K562 (cell line): ENCODE measurements around the gene APOBEC3C. TPM values are rescaled to one million over a fixed set of nuclear protein-coding genes. Genes with fewer than 3 reads are reported as not detected.

ENCODE experiments used
- AFF1 ChIP-seq, 2 experiments: fragments of 450-650 bp; IDR thresholded peaks; 2 replicates each; pipeline ENCODE4 v1.6.1; 2018; ENCODE audit warnings: mild to moderate bottlenecking in 2 of 2, low read depth in 1 of 2; ENCODE audit not compliant: partially characterized antibody in 2 of 2
- CBX5 ChIP-seq: IDR thresholded peaks from 2 replicates; pipeline ENCODE4 v1.6.1; 2014; ENCODE audit warnings: low read depth, borderline replicate concordance
- CREB1 ChIP-seq, 2 experiments: sonication (generic) in 1 of 2; formaldehyde crosslinking in 1 of 2; IDR thresholded peaks; 2 replicates each; pipeline versions ENCODE4 v1.6.1 to v1.8.0; 2012 to 2022; ENCODE audit warnings: inconsistent platforms in 1 of 2, mild to moderate bottlenecking in 1 of 2, missing genetic modification reagents in 1 of 2, moderate library complexity in 1 of 2
- CTCFL ChIP-seq: IDR thresholded peaks from 2 replicates; pipeline ENCODE4 v1.6.1; 2011; ENCODE audit warnings: borderline replicate concordance, low read depth, mild to moderate bottlenecking, moderate library complexity, low read length; ENCODE audit not compliant: insufficient read depth, poor library complexity, severe bottlenecking
- ERF ChIP-seq: fragments of 450-650 bp; formaldehyde crosslinking; IDR thresholded peaks from 2 replicates; pipeline ENCODE4 v1.4.0; 2020; ENCODE audit warnings: mild to moderate bottlenecking, mixed read lengths
- RB1 ChIP-seq: fragments of 450-650 bp; IDR thresholded peaks from 2 replicates; pipeline ENCODE4 v1.6.1; 2017; ENCODE audit warnings: low read depth, mild to moderate bottlenecking
- RBFOX2 ChIP-seq: fragments of 200-400 bp; formaldehyde crosslinking; IDR thresholded peaks from 2 replicates; pipeline ENCODE4 v1.6.1; 2017; ENCODE audit warnings: low read depth, mild to moderate bottlenecking, low read length, moderate library complexity
- RCOR1 ChIP-seq, 2 experiments: IDR thresholded peaks; 2 replicates each; pipeline ENCODE4 v1.6.1; 2012; ENCODE audit warnings: low read depth in 2 of 2, low read length in 2 of 2, borderline replicate concordance in 1 of 2, improper control_type of control experiment in 1 of 2
- REST ChIP-seq, 2 experiments: fragments of 450-650 bp; formaldehyde crosslinking in 1 of 2; IDR thresholded peaks; 2 replicates each; pipeline versions ENCODE4 v1.4.0 to v1.6.1; 2014 to 2020; ENCODE audit warnings: mild to moderate bottlenecking in 2 of 2, borderline replicate concordance in 1 of 2, low read depth in 1 of 2
- SMAD1 ChIP-seq: fragments of 150-350 bp; IDR thresholded peaks from 2 replicates; pipeline ENCODE4 v1.6.1; 2014; ENCODE audit warnings: low read length, low read depth; ENCODE audit not compliant: partially characterized antibody
- SMC3 ChIP-seq: conservative IDR thresholded peaks from 2 replicates; pipeline ENCODE4 v1.6.1; 2011; ENCODE audit warnings: low read depth, low read length, improper control_type of control experiment; ENCODE audit not compliant: insufficient read depth
- ZNF24 ChIP-seq: fragments of 450-650 bp; IDR thresholded peaks from 2 replicates; pipeline ENCODE4 v1.6.1; 2016
- ZNF780A ChIP-seq: fragments of 250-450 bp; sonication (Bioruptor Pico); IDR thresholded peaks from 2 replicates; pipeline ENCODE4 v1.5.0; 2021; ENCODE audit warnings: mild to moderate bottlenecking
- polyA plus RNA-seq, 8 experiments: library from polyadenylated mRNA; depleted of rRNA in 4 of 8; stranded (reverse) in 5 of 8; unstranded in 3 of 8; fragments of >200 nt; fragmentation: Nextera tagmentation in 2 of 8; fragmentation: Illumina TruSeq in 1 of 8; extraction: Ambion mirVana in 2 of 8; extraction: Trizol in 1 of 8; gene quantifications; 2 replicates each; pipeline versions ENCODE4 v1.2.1 to v1.2.3, GENCODE V29; 2011 to 2014; ENCODE audit warnings: inconsistent platforms in 1 of 8, missing spikeins in 1 of 8
- total RNA-seq, 7 experiments: library from RNA; depleted of rRNA in 6 of 7; stranded (reverse); fragments of >200 nt in 6 of 7; fragmentation: Illumina TruSeq in 2 of 7; extraction: Trizol in 2 of 7; gene quantifications; 2 replicates each; pipeline versions ENCODE4 v1.2.1 to v1.2.3, GENCODE V29; 2011 to 2021; ENCODE audit warnings: low replicate concordance in 1 of 7

APOBEC3C gene
- total and polyA plus RNA-seq, 9 of the 15 experiments (the other 6 are each of a cell fraction or from before 2014, with no cell fraction given) = 12.4 to 285 (median 55.5) TPM

GRCh38 chr22:39003165-39003638 is 10.9 kb upstream of the APOBEC3C start (continued):
- TF ChIP-seq REST (IDR thresholded peaks at IDR 0.05; ENCODE audit: borderline replicate concordance) (peak; percentile 76; the same call in 1 of the 2 replicates), REST (CRISPR knock-in tag; IDR thresholded peaks at IDR 0.05; ENCODE audit: low read depth) (no peak), SMAD1 (no peak), ERF (no peak), CBX5 (no peak), SMC3 (peak; percentile 48), RBFOX2 (no peak), RCOR1 (IDR thresholded peaks at IDR 0.05; ENCODE audit: borderline replicate concordance in 1 of 2, low read depth in 2 of 2, low read length in 2 of 2) (peak in 1 of 2 experiments; percentile 44; a peak in 1 of 4 replicates), ZNF24 (no peak), CTCFL (peak; percentile 31), AFF1 (IDR thresholded peaks at IDR 0.05; ENCODE audit: low read depth in 1 of 2, partially characterized antibody in 2 of 2) (no peak), ZNF780A (CRISPR knock-in tag) (no peak), RB1 (no peak), CREB1 (IDR thresholded peaks at IDR 0.05) (no peak), CREB1 (CRISPR knock-in tag; IDR thresholded peaks at IDR 0.05) (no peak)
